MG63 (cell line): ENCODE results near the gene AGO1. TPM values are rescaled to one million over a fixed set of nuclear protein-coding genes. Genes with fewer than 3 reads are reported as not detected.
A peak's percentile ranks its signal among the peaks of the same experiment; 100 is the strongest.
"Not testable (repeated sequence)": the region's sequence is repeated elsewhere in the genome, so short reads cannot be mapped to it uniquely, and the experiment has no call there.

Source experiments
- DNase-seq: peaks from one replicate; pipeline ENCODE4 v3.0.0-alpha.2; 2020
- H3K27me3 ChIP-seq: fragments of 250-450 bp; sonication (Bioruptor Pico); 2 replicates; pipeline ENCODE4 v1.5.1; 2020; ENCODE audit warnings: mild to moderate bottlenecking, moderate library complexity
- H3K36me3 ChIP-seq: fragments of 250-450 bp; sonication (Bioruptor Pico); 2 replicates; pipeline ENCODE4 v1.5.1; 2020; ENCODE audit warnings: mild to moderate bottlenecking, moderate library complexity
- H3K4me3 ChIP-seq: fragments of 250-450 bp; sonication (Bioruptor Pico); 2 replicates; pipeline ENCODE4 v1.5.1; 2020; ENCODE audit warnings: mild to moderate bottlenecking, moderate library complexity
- H3K9me3 ChIP-seq: fragments of 250-450 bp; sonication (Bioruptor Pico); 2 replicates; pipeline ENCODE4 v1.5.1; 2020; ENCODE audit warnings: mild to moderate bottlenecking, moderate library complexity
- total RNA-seq: library from RNA; depleted of rRNA; stranded (reverse); fragments of >200 nt; shearing (Covaris generic); gene quantifications from 2 replicates; pipeline ENCODE4 v1.2.3, GENCODE V29; 2014; ENCODE audit warnings: low replicate concordance

AGO1 gene
- total RNA-seq, 1 experiment from 2014 or later, result 8.8 TPM

GRCh38 chr1:35863136-35863535 lies 19.9 kb upstream of the AGO1 start:
- Histone ChIP-seq H3K9me3 (no peaks in the 10 kb centered on the region), H3K4me3 (no peak overlapping the region), H3K27me3 (no peaks in the 10 kb centered on the region; the same call in 1 of the 2 replicates), H3K36me3 (no peaks in the 10 kb centered on the region)
- no peak for DNase-seq

GRCh38 chr1:35863881-35864625 lies 19.0 kb upstream of the AGO1 start:
- Histone ChIP-seq H3K4me3 (no peak overlapping the region), H3K9me3 (no peaks in the 10 kb centered on the region), H3K36me3 (no peaks in the 10 kb centered on the region), H3K27me3 (no peaks in the 10 kb centered on the region; the same call in 1 of the 2 replicates)
- no peak for DNase-seq

- no peaks in the 10 kb centered on the region; the same call in 1 of the 2 replicates for H3K27me3 ChIP-seq
- H3K9me3 ChIP-seq, result no peaks in the 10 kb centered on the region
- no peak overlapping the region for H3K4me3 ChIP-seq
- H3K36me3 ChIP-seq, result no peaks in the 10 kb centered on the region
- DNase-seq, result no peak
Measured at GRCh38 chr1:35864813-35865212, 18.2 kb upstream of the AGO1 start.

- no peaks in the 10 kb centered on the region; the same call in 1 of the 2 replicates for H3K27me3 ChIP-seq
- H3K9me3 ChIP-seq, result no peaks in the 10 kb centered on the region
- no peak overlapping the region for H3K4me3 ChIP-seq
- DNase-seq, result no peak
- H3K36me3 ChIP-seq, result no peaks in the 10 kb centered on the region
Measured at GRCh38 chr1:35866991-35867390, 16.0 kb upstream of the AGO1 start.

- H3K9me3 ChIP-seq, H3K36me3 ChIP-seq, H3K4me3 ChIP-seq, H3K27me3 ChIP-seq, DNase-seq: not testable (repeated sequence)
Measured at GRCh38 chr1:35869245-35869950, 13.6 kb upstream of the AGO1 start.

GRCh38 chr1:35870651-35871309 lies 12.2 kb upstream of the AGO1 start:
- H3K4me3 ChIP-seq, result no peak overlapping the region
- no peaks in the 10 kb centered on the region for H3K36me3 ChIP-seq
- no peaks in the 10 kb centered on the region for H3K9me3 ChIP-seq
- no peaks in the 10 kb centered on the region; the same call in 1 of the 2 replicates for H3K27me3 ChIP-seq
- DNase-seq, result no peak

GRCh38 chr1:35873243-35873750 lies 9.7 kb upstream of the AGO1 start:
- DNase-seq, result no peak
- no peak overlapping the region for H3K4me3 ChIP-seq
- H3K36me3 ChIP-seq, result no peaks in the 10 kb centered on the region
- H3K9me3 ChIP-seq, result no peaks in the 10 kb centered on the region
- no peaks in the 10 kb centered on the region for H3K27me3 ChIP-seq

GRCh38 chr1:35874115-35874514 lies 8.9 kb upstream of the AGO1 start:
- not testable (repeated sequence) for H3K4me3 ChIP-seq, H3K36me3 ChIP-seq, H3K27me3 ChIP-seq, DNase-seq, H3K9me3 ChIP-seq

- Histone ChIP-seq H3K27me3 (no peaks in the 10 kb centered on the region; the same call in 1 of the 2 replicates), H3K9me3 (no peaks in the 10 kb centered on the region), H3K36me3 (no peaks in the 10 kb centered on the region), H3K4me3 (no peak overlapping the region)
- DNase-seq, result no peak
Measured at GRCh38 chr1:35876988-35877387, 6.0 kb upstream of the AGO1 start.

GRCh38 chr1:35881850-35882273 lies 1.1 kb upstream of the AGO1 start:
- Histone ChIP-seq H3K4me3 (no peak overlapping the region), H3K9me3 (no peaks in the 10 kb centered on the region), H3K36me3 (no peaks in the 10 kb centered on the region), H3K27me3 (no peaks in the 10 kb centered on the region; the same call in 1 of the 2 replicates)
- DNase-seq, result no peak

GRCh38 chr1:35882586-35882944 lies 444 bp upstream of the AGO1 start:
- H3K27me3 ChIP-seq, result no peaks in the 10 kb centered on the region; the same call in 1 of the 2 replicates
- DNase-seq, result no peak
- peak overlapping the region; percentile 95 for H3K4me3 ChIP-seq
- no peaks in the 10 kb centered on the region for H3K36me3 ChIP-seq
- no peaks in the 10 kb centered on the region for H3K9me3 ChIP-seq

GRCh38 chr1:35883635-35884101 lies 659 bp downstream of the AGO1 start:
- H3K9me3 ChIP-seq, result no peaks in the 10 kb centered on the region
- peak; percentile 63 for DNase-seq
- H3K4me3 ChIP-seq, result peak overlapping the region; percentile 95
- H3K36me3 ChIP-seq, result no peaks in the 10 kb centered on the region
- no peaks in the 10 kb centered on the region; the same call in 1 of the 2 replicates for H3K27me3 ChIP-seq

- Histone ChIP-seq H3K9me3 (no peaks in the 10 kb centered on the region), H3K4me3 (no peak overlapping the region), H3K36me3 (no peaks in the 10 kb centered on the region), H3K27me3 (no peaks in the 10 kb centered on the region; the same call in 1 of the 2 replicates)
- DNase-seq, result no peak
Measured at GRCh38 chr1:35884934-35885333, 1.9 kb downstream of the AGO1 start.

GRCh38 chr1:35885961-35886558 lies 3.1 kb downstream of the AGO1 start:
- no peaks in the 10 kb centered on the region; the same call in 1 of the 2 replicates for H3K36me3 ChIP-seq
- DNase-seq, result no peak
- no peaks in the 10 kb centered on the region; the same call in 1 of the 2 replicates for H3K27me3 ChIP-seq
- H3K4me3 ChIP-seq, result no peak overlapping the region
- no peaks in the 10 kb centered on the region for H3K9me3 ChIP-seq

- DNase-seq, result no peak
- H3K36me3 ChIP-seq, result no peaks in the 10 kb centered on the region; the same call in 1 of the 2 replicates
- H3K27me3 ChIP-seq, result no peaks in the 10 kb centered on the region; the same call in 1 of the 2 replicates
- no peak overlapping the region for H3K4me3 ChIP-seq
- no peaks in the 10 kb centered on the region for H3K9me3 ChIP-seq
Measured at GRCh38 chr1:35886577-35887431, 3.8 kb downstream of the AGO1 start.

GRCh38 chr1:35887508-35887907 lies 4.5 kb downstream of the AGO1 start:
- Histone ChIP-seq H3K36me3 (no peaks in the 10 kb centered on the region; the same call in 1 of the 2 replicates), H3K27me3 (no peaks in the 10 kb centered on the region), H3K9me3 (no peaks in the 10 kb centered on the region), H3K4me3 (no peak overlapping the region)
- no peak for DNase-seq
